K562 (cell line): ENCODE data around the gene SLC37A3. TPM values are rescaled to one million over a fixed set of nuclear protein-coding genes. Genes with fewer than 3 reads are reported as not detected.

Source experiments
- ATAC-seq: fragments of 200-7000 bp; cut with Tn5 transposase; 3 replicates; pipeline ENCODE4 v1.9.1; 2020; ENCODE audit warnings: moderate library complexity
- BruUV-seq: library from RNA; stranded (reverse); fragments of 400-500 nt; replicated peaks from 2 replicates; lab custom pipeline; 2021; lab: Mats Ljungman, UMichigan
- CTCF ChIA-PET: fragments of 300-600 bp; formaldehyde crosslinking; extraction: SDS; loops from one replicate; lab custom pipeline; 2021; ENCODE audit warnings: low intra/inter-chr PET ratio; lab: Yijun Ruan, JAX
- POLR2A ChIA-PET: fragments of 300-600, 350-650 bp; sonication (Branson Sonifier 250); formaldehyde crosslinking; extraction: SDS; loops from one replicate; lab custom pipeline; 2021; ENCODE audit warnings: antibody characterized with exemption, inconsistent platforms; lab: Yijun Ruan, JAX
- DNase-seq, 4 experiments: peaks; one replicate each; pipeline versions ENCODE4 v3.0.0 to v3.0.0-alpha.2; 2011 to 2018; ENCODE audit warnings: low spot score in 3 of 4, mixed read lengths in 3 of 4; ENCODE audit errors: extremely low read depth in 1 of 4
- FAIRE-seq: peaks from 2 replicates; lab custom pipeline; 2011; peaks lifted over from hg19 to GRCh38; lab: Jason Lieb, UNC
- H2AFZ ChIP-seq: 2 replicates; pipeline ENCODE4 v1.6.0; 2011; ENCODE audit warnings: low read depth, low read length, control low read depth, inconsistent platforms
- H3K27ac ChIP-seq: fragments of 200-600 bp; 3 replicates; pipeline ENCODE4 v1.8.0; 2011; ENCODE audit warnings: low read depth, mild to moderate bottlenecking, control low read depth, inconsistent platforms, low read length, moderate library complexity, mixed read lengths; ENCODE audit errors: extremely low read depth
- H3K27me3 ChIP-seq, 2 experiments: fragments of 300-600 bp in 1 of 2; 2 replicates in 1 of 2; 3 replicates in 1 of 2; pipeline versions ENCODE4 v1.6.0 to v1.8.0; 2011; ENCODE audit warnings: inconsistent platforms in 2 of 2, low read length in 2 of 2, mild to moderate bottlenecking in 1 of 2, mixed read lengths in 1 of 2, moderate library complexity in 1 of 2; ENCODE audit not compliant: control insufficient read depth in 2 of 2, insufficient read depth in 2 of 2
- H3K36me3 ChIP-seq: fragments of 300-600 bp; 3 replicates; pipeline ENCODE4 v1.8.0; 2011; ENCODE audit warnings: mild to moderate bottlenecking, low read length, inconsistent platforms; ENCODE audit not compliant: control insufficient read depth, insufficient read depth
- H3K4me1 ChIP-seq, 2 experiments: fragments of 200-600 bp in 1 of 2; replicated peaks in 1 of 2; 2 replicates in 1 of 2; 3 replicates in 1 of 2; pipeline versions ENCODE4 v1.5.1 to v1.8.0; 2011; ENCODE audit warnings: inconsistent platforms in 2 of 2, low read length in 2 of 2, mild to moderate bottlenecking in 1 of 2, mixed read lengths in 1 of 2, moderate library complexity in 1 of 2; ENCODE audit not compliant: control insufficient read depth in 2 of 2, insufficient read depth in 2 of 2
- H3K4me2 ChIP-seq: 2 replicates; pipeline ENCODE4 v1.6.1; 2011; ENCODE audit warnings: low read length, control low read depth, inconsistent platforms, mixed read lengths; ENCODE audit not compliant: insufficient read depth
- H3K4me3 ChIP-seq: fragments of 200-600 bp; sonication (generic), shearing (Covaris generic); 2 replicates; pipeline ENCODE4 v1.5.1; 2016; ENCODE audit warnings: control low read depth, inconsistent platforms
- H3K79me2 ChIP-seq: fragments of 200-600 bp; 3 replicates; pipeline ENCODE4 v1.8.0; 2011; ENCODE audit warnings: low read length, inconsistent platforms; ENCODE audit not compliant: control insufficient read depth, insufficient read depth
- H3K9ac ChIP-seq, 2 experiments: 2 replicates each; pipeline versions ENCODE4 v1.6.0 to v1.6.1; 2011; ENCODE audit warnings: low read depth in 2 of 2, low read length in 2 of 2, control low read depth in 1 of 2, inconsistent platforms in 1 of 2, mild to moderate bottlenecking in 1 of 2, mixed read lengths in 1 of 2; ENCODE audit not compliant: insufficient read depth in 1 of 2
- H3K9me1 ChIP-seq: one replicate; pipeline ENCODE4 v1.6.0; 2011; ENCODE audit warnings: inconsistent platforms, mild to moderate bottlenecking, low read length, moderate library complexity; ENCODE audit not compliant: control insufficient read depth, insufficient read depth
- H3K9me3 ChIP-seq: replicated peaks from 2 replicates; pipeline ENCODE4 v1.5.1; 2011; ENCODE audit warnings: low read depth, low read length, inconsistent platforms; ENCODE audit not compliant: control insufficient read depth, insufficient read depth
- H4K20me1 ChIP-seq: replicated peaks from 2 replicates; pipeline ENCODE4 v1.6.1; 2011; ENCODE audit warnings: low read length, inconsistent platforms, mixed read lengths; ENCODE audit not compliant: control insufficient read depth, insufficient read depth
- ARID1B ChIP-seq: fragments of 450-650 bp; IDR thresholded peaks from 2 replicates; pipeline ENCODE4 v1.6.1; 2016; ENCODE audit warnings: antibody characterized with exemption, mild to moderate bottlenecking, inconsistent platforms
- CREB1 ChIP-seq, 2 experiments: sonication (generic) in 1 of 2; formaldehyde crosslinking in 1 of 2; IDR thresholded peaks; 2 replicates each; pipeline versions ENCODE4 v1.6.1 to v1.8.0; 2012 to 2022; ENCODE audit warnings: inconsistent platforms in 1 of 2, mild to moderate bottlenecking in 1 of 2, missing genetic modification reagents in 1 of 2, moderate library complexity in 1 of 2
- EP400 ChIP-seq: fragments of 450-650 bp; IDR thresholded peaks from 2 replicates; pipeline ENCODE4 v1.6.1; 2017; ENCODE audit warnings: antibody characterized with exemption, mild to moderate bottlenecking, moderate library complexity
- ERF ChIP-seq: fragments of 450-650 bp; formaldehyde crosslinking; IDR thresholded peaks from 2 replicates; pipeline ENCODE4 v1.4.0; 2020; ENCODE audit warnings: mild to moderate bottlenecking, mixed read lengths
- KDM4B ChIP-seq, 2 experiments: fragments of 450-650 bp in 1 of 2; sonication (generic) in 1 of 2; IDR thresholded peaks; 2 replicates each; pipeline ENCODE4 v1.6.1; 2016 to 2017; ENCODE audit warnings: borderline replicate concordance in 2 of 2, antibody characterized with exemption in 1 of 2, low read depth in 1 of 2, mild to moderate bottlenecking in 1 of 2
- PPARD ChIP-seq: fragments of 250-450 bp; sonication (Bioruptor Pico); IDR thresholded peaks from 2 replicates; pipeline ENCODE4 v1.8.0; 2022; ENCODE audit warnings: inconsistent platforms, mild to moderate bottlenecking, moderate library complexity
- SMC3 ChIP-seq: conservative IDR thresholded peaks from 2 replicates; pipeline ENCODE4 v1.6.1; 2011; ENCODE audit warnings: low read depth, low read length, improper control_type of control experiment; ENCODE audit not compliant: insufficient read depth
- SRF ChIP-seq, 2 experiments: fragments of 250-450, 450-650 bp in 1 of 2; sonication (Bioruptor Pico) in 1 of 2; sonication (generic) in 1 of 2; formaldehyde crosslinking; IDR thresholded peaks; 2 replicates each; pipeline versions ENCODE4 v1.5.0 to v1.5.1; 2020 to 2022; ENCODE audit warnings: mild to moderate bottlenecking in 1 of 2, missing genetic modification reagents in 1 of 2
- TRIM24 ChIP-seq, 2 experiments: fragments of 450-650 bp; IDR thresholded peaks; 2 replicates each; pipeline ENCODE4 v1.6.1; 2016
- ZBTB26 ChIP-seq: fragments of 450-650 bp; formaldehyde crosslinking; IDR thresholded peaks from 2 replicates; pipeline ENCODE4 v1.4.0; 2022; ENCODE audit warnings: missing genetic modification characterization
- ZBTB43 ChIP-seq: sonication (generic); formaldehyde crosslinking; IDR thresholded peaks from 2 replicates; pipeline ENCODE4 v1.8.0; 2023; ENCODE audit warnings: mild to moderate bottlenecking, missing genetic modification reagents
- ZNF121 ChIP-seq: sonication (generic); formaldehyde crosslinking; conservative IDR thresholded peaks from 2 replicates; pipeline ENCODE4 v1.8.0; 2022; ENCODE audit warnings: missing genetic modification reagents
- ZNF239 ChIP-seq: fragments of 250-450 bp; sonication (Bioruptor Pico); IDR thresholded peaks from 2 replicates; pipeline ENCODE4 v1.4.0; 2020; ENCODE audit warnings: mild to moderate bottlenecking
- ZNF445 ChIP-seq: fragments of 250-450 bp; sonication (Bioruptor Pico); IDR thresholded peaks from 2 replicates; pipeline ENCODE4 v1.4.0; 2020; ENCODE audit warnings: low read depth, mild to moderate bottlenecking, moderate library complexity
- WGBS: fragments of 100-300 bp; shearing (Covaris generic); methylation state at CpG from one replicate; pipeline ENCODE4 v1.1.6; 2016; ENCODE audit warnings: low coverage, mixed read lengths; ENCODE audit not compliant: insufficient coverage; ENCODE audit errors: missing lambda C conversion rate; 5-methylcytosine and 5-hydroxymethylcytosine counted together
- in situ Hi-C: fragments of 300-500 bp; cut with MboI; formaldehyde crosslinking; loops from 4 replicates; pipeline ENCODE4 v1.15.0; 2018; ENCODE audit warnings: inconsistent platforms, mixed read lengths
- intact Hi-C: fragments of 100-400 bp; cut with micrococcal nuclease; formaldehyde crosslinking; loops from 2 replicates; pipeline ENCODE4 v1.14.2; 2022
- polyA plus RNA-seq, 8 experiments: library from polyadenylated mRNA; depleted of rRNA in 4 of 8; stranded (reverse) in 5 of 8; unstranded in 3 of 8; fragments of >200 nt; fragmentation: Nextera tagmentation in 2 of 8; fragmentation: Illumina TruSeq in 1 of 8; extraction: Ambion mirVana in 2 of 8; extraction: Trizol in 1 of 8; gene quantifications; 2 replicates each; pipeline versions ENCODE4 v1.2.1 to v1.2.3, GENCODE V29; 2011 to 2014; ENCODE audit warnings: inconsistent platforms in 1 of 8, missing spikeins in 1 of 8
- total RNA-seq, 7 experiments: library from RNA; depleted of rRNA in 6 of 7; stranded (reverse); fragments of >200 nt in 6 of 7; fragmentation: Illumina TruSeq in 2 of 7; extraction: Trizol in 2 of 7; gene quantifications; 2 replicates each; pipeline versions ENCODE4 v1.2.1 to v1.2.3, GENCODE V29; 2011 to 2021; ENCODE audit warnings: low replicate concordance in 1 of 7
- TF ChIP-seq, protein P1 (sequence below): fragments of 200-800 bp; sonication (Bioruptor generic); IDR thresholded peaks from 2 replicates; pipeline ENCODE4 v1.6.1; 2017; ENCODE audit warnings: missing genetic modification characterization, missing compliant biosample characterization

The SLC37A3 gene
- total and polyA plus RNA-seq, 9 of the 15 experiments (the other 6 are each of a cell fraction or from before 2014, with no cell fraction given) = 11.7 to 59.1 (median 26.8) TPM

DNA sequence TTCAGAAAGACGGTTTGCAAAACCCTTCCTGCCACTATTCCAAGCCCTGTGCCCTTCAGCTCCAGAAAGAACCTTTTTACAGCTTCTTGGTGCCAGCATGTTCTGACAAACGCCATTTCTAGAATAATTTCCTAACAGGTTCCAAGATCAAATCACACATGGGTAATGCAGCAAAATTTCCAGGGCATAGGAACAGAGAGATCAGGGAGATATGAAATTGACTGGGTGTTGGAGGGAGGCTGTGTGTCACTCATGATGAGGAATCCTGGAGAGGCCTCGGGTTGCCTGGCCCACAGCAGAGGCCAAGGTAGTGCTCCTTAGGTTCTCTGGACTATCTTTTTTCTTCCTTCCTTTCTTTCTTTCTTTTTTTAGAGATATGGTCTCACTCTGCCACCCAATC is 35.1 kb upstream of the SLC37A3 start:
- H3K27me3 ChIP-seq = peaks cover 23 to 39% of the 10 kb centered on the region in 2 experiments
- H3K79me2 ChIP-seq = no peaks in the 10 kb centered on the region
- ATAC-seq (no peak), FAIRE-seq (no peak)
- POLR2A ChIA-PET = no interaction called here
- in situ Hi-C loops = no loop called here
- no peak overlapping the region for H2AFZ ChIP-seq
- no peak for TF ChIP-seq ZNF445 (CRISPR knock-in tag)
- TF ChIP-seq ZBTB26 (CRISPR knock-in tag) = no peak
- no peak for TF ChIP-seq KDM4B (IDR thresholded peaks at IDR 0.05; ENCODE audit: borderline replicate concordance in 2 of 2, low read depth in 1 of 2)
- TF ChIP-seq, protein P1, sequence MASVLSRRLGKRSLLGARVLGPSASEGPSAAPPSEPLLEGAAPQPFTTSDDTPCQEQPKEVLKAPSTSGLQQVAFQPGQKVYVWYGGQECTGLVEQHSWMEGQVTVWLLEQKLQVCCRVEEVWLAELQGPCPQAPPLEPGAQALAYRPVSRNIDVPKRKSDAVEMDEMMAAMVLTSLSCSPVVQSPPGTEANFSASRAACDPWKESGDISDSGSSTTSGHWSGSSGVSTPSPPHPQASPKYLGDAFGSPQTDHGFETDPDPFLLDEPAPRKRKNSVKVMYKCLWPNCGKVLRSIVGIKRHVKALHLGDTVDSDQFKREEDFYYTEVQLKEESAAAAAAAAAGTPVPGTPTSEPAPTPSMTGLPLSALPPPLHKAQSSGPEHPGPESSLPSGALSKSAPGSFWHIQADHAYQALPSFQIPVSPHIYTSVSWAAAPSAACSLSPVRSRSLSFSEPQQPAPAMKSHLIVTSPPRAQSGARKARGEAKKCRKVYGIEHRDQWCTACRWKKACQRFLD (CRISPR knock-in tag) = no peak
- no peak for TF ChIP-seq ZNF121 (CRISPR knock-in tag)
- TF ChIP-seq SMC3 = no peak
- no peak for TF ChIP-seq TRIM24 (IDR thresholded peaks at IDR 0.05)
- no peak for TF ChIP-seq EP400
- TF ChIP-seq ZBTB43 (CRISPR knock-in tag) = no peak
- no peak for TF ChIP-seq CREB1 (IDR thresholded peaks at IDR 0.05)
- no peak for TF ChIP-seq CREB1 (CRISPR knock-in tag; IDR thresholded peaks at IDR 0.05)
- no peak for TF ChIP-seq ARID1B
- no peak for TF ChIP-seq ERF (CRISPR knock-in tag)
- no peak for TF ChIP-seq PPARD (CRISPR knock-in tag)
- TF ChIP-seq SRF (CRISPR knock-in tag; IDR thresholded peaks at IDR 0.05) = no peak
- TF ChIP-seq ZNF239 (CRISPR knock-in tag) = no peak
- TF ChIP-seq, all 486 proteins: peak for 0
- peak in 1 of 4 experiments; percentile 8 for DNase-seq
- intact Hi-C loops = no loop called here
- Histone ChIP-seq H3K4me2 (no peak overlapping the region), H3K4me1 (peaks cover 0 to 10% of the 10 kb centered on the region in 2 experiments; a peak in 2 of 5 replicates), H3K36me3 (no peaks in the 10 kb centered on the region), H3K9me3 (peaks cover 2% of the 10 kb centered on the region), H3K27ac (no peak overlapping the region), H3K9ac (no peak overlapping the region), H3K4me3 (no peak overlapping the region), H4K20me1 (no peaks in the 10 kb centered on the region), H3K9me1 (no peaks in the 10 kb centered on the region)
- WGBS = 5% methylated on average over 3 of the region's 3 CpGs
- CTCF ChIA-PET = no interaction called here
- no TSS peak for BruUV-seq
